GM19397 (cell line): Measurements from ENCODE around the gene PPP1R13L.

Experiments used
- ATAC-seq: cut with Tn5 transposase; IDR thresholded peaks from one replicate; pipeline ENCODE4 v1.9.1; 2021; ENCODE audit warnings: mild to moderate bottlenecking, moderate library complexity; ENCODE audit not compliant: unreplicated experiment

Gene PPP1R13L

GRCh38 chr19:45368737-45369340 lies 36.0 kb downstream of the PPP1R13L start:
- no peak for ATAC-seq

GRCh38 chr19:45368127-45368526 lies 36.7 kb downstream of the PPP1R13L start:
- no peak for ATAC-seq

GRCh38 chr19:45364696-45365095 lies 40.2 kb downstream of the PPP1R13L start:
- no peak for ATAC-seq

- ATAC-seq: no peak
Observed at GRCh38 chr19:45363861-45364459, 40.9 kb downstream of the PPP1R13L start.

- no peak for ATAC-seq
Observed at GRCh38 chr19:45362291-45362690, 42.6 kb downstream of the PPP1R13L start.

GRCh38 chr19:45361608-45362007 lies 43.3 kb downstream of the PPP1R13L start:
- no peak for ATAC-seq

GRCh38 chr19:45358213-45358792 lies 46.6 kb downstream of the PPP1R13L start:
- ATAC-seq: no peak

GRCh38 chr19:45357445-45357783 lies 47.5 kb downstream of the PPP1R13L start:
- no peak for ATAC-seq

- no peak for ATAC-seq
Observed at GRCh38 chr19:45356760-45357444, 48.0 kb downstream of the PPP1R13L start.

GRCh38 chr19:45355910-45356309 lies 49.0 kb downstream of the PPP1R13L start:
- no peak for ATAC-seq

GRCh38 chr19:45355402-45355801 lies 49.5 kb downstream of the PPP1R13L start:
- ATAC-seq: no peak

GRCh38 chr19:45354241-45354842 lies 50.5 kb downstream of the PPP1R13L start:
- ATAC-seq: no peak

- ATAC-seq: no peak
Observed at GRCh38 chr19:45352914-45353796, 51.7 kb downstream of the PPP1R13L start.

GRCh38 chr19:45352471-45352870 lies 52.4 kb downstream of the PPP1R13L start:
- ATAC-seq: no peak

- ATAC-seq: no peak
Observed at GRCh38 chr19:45352062-45352461, 52.8 kb downstream of the PPP1R13L start.

GRCh38 chr19:45351401-45351952 lies 53.4 kb downstream of the PPP1R13L start:
- no peak for ATAC-seq

- ATAC-seq: no peak
Observed at GRCh38 chr19:45350477-45351058, 54.3 kb downstream of the PPP1R13L start.

- ATAC-seq: no peak
Observed at GRCh38 chr19:45349430-45349941, 55.4 kb downstream of the PPP1R13L start.

GRCh38 chr19:45349126-45349415 lies 55.8 kb downstream of the PPP1R13L start:
- ATAC-seq: no peak
